Panc1 (cell line): Measurements from ENCODE around the gene QKI. TPM values are rescaled to one million over a fixed set of nuclear protein-coding genes. Genes with fewer than 3 reads are reported as not detected.

ENCODE experiments used
- ATAC-seq: fragments of 200-7000 bp; cut with Tn5 transposase; 2 replicates; pipeline ENCODE4 v1.9.1; 2020; ENCODE audit warnings: mild to moderate bottlenecking, moderate library complexity
- BruUV-seq: library from RNA; stranded (reverse); fragments of 400-500 nt; replicated peaks from 2 replicates; lab custom pipeline; 2021; lab: Mats Ljungman, UMichigan
- CTCF ChIA-PET: fragments of 300-600 bp; sonication (Branson Sonifier 250); formaldehyde crosslinking; loops from one replicate; lab custom pipeline; 2022; ENCODE audit warnings: antibody characterized with exemption; lab: Charles Lee
- POLR2A ChIA-PET: fragments of 300-600 bp; sonication (Branson Sonifier 250); formaldehyde crosslinking; loops from one replicate; lab custom pipeline; 2022; ENCODE audit warnings: antibody characterized with exemption; lab: Charles Lee
- DNase-seq: peaks from one replicate; pipeline ENCODE4 v3.0.0-alpha.2; 2010; ENCODE audit warnings: low read depth, low spot score
- H3K27ac ChIP-seq: 2 replicates; pipeline ENCODE4 v1.5.1; 2011; ENCODE audit warnings: mild to moderate bottlenecking, low read length, inconsistent platforms
- H3K27me3 ChIP-seq: fragments of 200-500 bp; sonication (Bioruptor generic); 2 replicates; pipeline ENCODE4 v1.6.0; 2014; ENCODE audit warnings: low read length, inconsistent platforms; ENCODE audit not compliant: control insufficient read depth, insufficient read depth
- H3K36me3 ChIP-seq: fragments of 200-500 bp; sonication (Bioruptor generic); 2 replicates; pipeline ENCODE4 v1.5.1; 2014; ENCODE audit warnings: inconsistent platforms, mild to moderate bottlenecking, low read length, moderate library complexity; ENCODE audit not compliant: control insufficient read depth, insufficient read depth
- H3K4me1 ChIP-seq: 2 replicates; pipeline ENCODE4 v1.5.1; 2011; ENCODE audit warnings: inconsistent platforms, mild to moderate bottlenecking, low read length, moderate library complexity; ENCODE audit not compliant: control insufficient read depth, insufficient read depth
- H3K4me3 ChIP-seq, 2 experiments: 2 replicates each; pipeline ENCODE4 v1.5.1; 2011 to 2012; ENCODE audit warnings: low read depth in 2 of 2, low read length in 2 of 2, mild to moderate bottlenecking in 2 of 2, inconsistent platforms in 1 of 2, moderate library complexity in 1 of 2
- H3K9me3 ChIP-seq: fragments of 200-500 bp; sonication (Bioruptor generic); 2 replicates; pipeline ENCODE4 v1.5.1; 2014; ENCODE audit warnings: low read depth, mild to moderate bottlenecking, inconsistent platforms, low read length, moderate library complexity; ENCODE audit not compliant: control insufficient read depth, insufficient read depth
- CTCF ChIP-seq: fragments of 450-650 bp; IDR thresholded peaks from 2 replicates; pipeline ENCODE4 v1.5.1; 2017; ENCODE audit warnings: mild to moderate bottlenecking
- POLR2AphosphoS5 ChIP-seq: IDR thresholded peaks from 2 replicates; pipeline ENCODE4 v1.6.1; 2012; ENCODE audit warnings: mild to moderate bottlenecking, low read depth, low read length, moderate library complexity
- SIN3A ChIP-seq: IDR thresholded peaks from 2 replicates; pipeline ENCODE4 v1.6.1; 2012; ENCODE audit warnings: low read depth, mild to moderate bottlenecking, low read length, moderate library complexity, borderline replicate concordance; ENCODE audit not compliant: insufficient read depth
- TCF7L2 ChIP-seq: IDR thresholded peaks from 2 replicates; pipeline ENCODE4 v1.6.1; 2011; ENCODE audit warnings: mild to moderate bottlenecking, low read depth, low read length, inconsistent platforms
- in situ Hi-C: cut with HindIII; loops from 2 replicates; pipeline ENCODE4 v1.10.0; 2016; ENCODE audit warnings: low sequenced_read_pairs, low pct_unique_long_range_greater_than_20kb
- intact Hi-C: fragments of 100-400 bp; cut with micrococcal nuclease; formaldehyde crosslinking; loops from one replicate; pipeline ENCODE4 v1.10.0; 2022; ENCODE audit not compliant: unreplicated experiment
- total RNA-seq: library from RNA; stranded (reverse); gene quantifications from one replicate; pipeline ENCODE4 v1.2.1, GENCODE V29; 2021; ENCODE audit not compliant: unreplicated experiment
- TF ChIP-seq, protein P1 (sequence below), 2 experiments: IDR thresholded peaks; 2 replicates each; pipeline ENCODE4 v1.6.1; 2011 to 2012; ENCODE audit warnings: low read depth in 2 of 2, control low read depth in 1 of 2, low read length in 1 of 2, mild to moderate bottlenecking in 1 of 2, moderate library complexity in 1 of 2; ENCODE audit not compliant: insufficient read depth in 1 of 2

Gene QKI
- total RNA-seq, 1 experiment from 2014 or later: 176 TPM

- ChIA-PET CTCF (interaction anchor here (0.6 kb wide), 1 partner anchor 22 kb away, joined by 7 read pairs; no protein-coding TSS in a partner anchor), POLR2A (no interaction called here)
- no peak for ATAC-seq
- intact Hi-C loops: no loop called here
- no peaks in the 10 kb centered on the region for H3K27me3 ChIP-seq
- H3K9me3 ChIP-seq: no peaks in the 10 kb centered on the region
- no TSS peak for BruUV-seq
- H3K36me3 ChIP-seq: no peaks in the 10 kb centered on the region
- in situ Hi-C loops: no loop called here
- H3K27ac ChIP-seq: no peak overlapping the region
- TF ChIP-seq CTCF (no peak), POLR2AphosphoS5 (no peak), TCF7L2 (no peak), SIN3A (no peak)
- TF ChIP-seq, protein P1, sequence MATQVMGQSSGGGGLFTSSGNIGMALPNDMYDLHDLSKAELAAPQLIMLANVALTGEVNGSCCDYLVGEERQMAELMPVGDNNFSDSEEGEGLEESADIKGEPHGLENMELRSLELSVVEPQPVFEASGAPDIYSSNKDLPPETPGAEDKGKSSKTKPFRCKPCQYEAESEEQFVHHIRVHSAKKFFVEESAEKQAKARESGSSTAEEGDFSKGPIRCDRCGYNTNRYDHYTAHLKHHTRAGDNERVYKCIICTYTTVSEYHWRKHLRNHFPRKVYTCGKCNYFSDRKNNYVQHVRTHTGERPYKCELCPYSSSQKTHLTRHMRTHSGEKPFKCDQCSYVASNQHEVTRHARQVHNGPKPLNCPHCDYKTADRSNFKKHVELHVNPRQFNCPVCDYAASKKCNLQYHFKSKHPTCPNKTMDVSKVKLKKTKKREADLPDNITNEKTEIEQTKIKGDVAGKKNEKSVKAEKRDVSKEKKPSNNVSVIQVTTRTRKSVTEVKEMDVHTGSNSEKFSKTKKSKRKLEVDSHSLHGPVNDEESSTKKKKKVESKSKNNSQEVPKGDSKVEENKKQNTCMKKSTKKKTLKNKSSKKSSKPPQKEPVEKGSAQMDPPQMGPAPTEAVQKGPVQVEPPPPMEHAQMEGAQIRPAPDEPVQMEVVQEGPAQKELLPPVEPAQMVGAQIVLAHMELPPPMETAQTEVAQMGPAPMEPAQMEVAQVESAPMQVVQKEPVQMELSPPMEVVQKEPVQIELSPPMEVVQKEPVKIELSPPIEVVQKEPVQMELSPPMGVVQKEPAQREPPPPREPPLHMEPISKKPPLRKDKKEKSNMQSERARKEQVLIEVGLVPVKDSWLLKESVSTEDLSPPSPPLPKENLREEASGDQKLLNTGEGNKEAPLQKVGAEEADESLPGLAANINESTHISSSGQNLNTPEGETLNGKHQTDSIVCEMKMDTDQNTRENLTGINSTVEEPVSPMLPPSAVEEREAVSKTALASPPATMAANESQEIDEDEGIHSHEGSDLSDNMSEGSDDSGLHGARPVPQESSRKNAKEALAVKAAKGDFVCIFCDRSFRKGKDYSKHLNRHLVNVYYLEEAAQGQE (IDR thresholded peaks at IDR 0.05; ENCODE audit: insufficient read depth in 1 of 2, low read depth in 2 of 2, low read length in 1 of 2): no peak
- H3K4me3 ChIP-seq: no peak overlapping the region
- DNase-seq: no peak
- peaks cover 13% of the 10 kb centered on the region for H3K4me1 ChIP-seq
These were observed 39.9 kb downstream of the QKI start for GRCh38 chr6:163454425-163454824.

- intact Hi-C loops: no loop called here
- no peaks in the 10 kb centered on the region for H3K36me3 ChIP-seq
- H3K9me3 ChIP-seq: no peaks in the 10 kb centered on the region
- no TSS peak for BruUV-seq
- ATAC-seq (no peak), DNase-seq (no peak)
- peaks cover 21% of the 10 kb centered on the region for H3K4me1 ChIP-seq
- POLR2A ChIA-PET: no interaction called here
- no peaks in the 10 kb centered on the region for H3K27me3 ChIP-seq
- no peak overlapping the region for H3K27ac ChIP-seq
- TF ChIP-seq TCF7L2 (no peak), POLR2AphosphoS5 (no peak), CTCF (no peak), SIN3A (no peak)
- TF ChIP-seq, protein P1 (IDR thresholded peaks at IDR 0.05; ENCODE audit: insufficient read depth in 1 of 2, low read depth in 2 of 2, low read length in 1 of 2): no peak
- in situ Hi-C loops: no loop called here
- no peak overlapping the region for H3K4me3 ChIP-seq
- CTCF ChIA-PET: no interaction called here
These were observed 41.0 kb downstream of the QKI start for GRCh38 chr6:163455552-163455951.
